Endodermal cell (in vitro differentiated cells): ENCODE measurements around the gene MICU2. TPM values are rescaled to one million over a fixed set of nuclear protein-coding genes. Genes with fewer than 3 reads are reported as not detected.

Experiments used
- DNase-seq: peaks from one replicate; pipeline ENCODE4 v3.0.0-alpha.2; 2017
- H3K27ac ChIP-seq: 2 replicates; pipeline ENCODE4 v1.5.1; 2013; ENCODE audit warnings: mild to moderate bottlenecking, low read depth, low read length, moderate library complexity
- H3K27me3 ChIP-seq: 2 replicates; pipeline ENCODE4 v1.6.1; 2013; ENCODE audit warnings: mild to moderate bottlenecking, low read length, moderate library complexity; ENCODE audit not compliant: insufficient read depth, control insufficient read depth, poor library complexity, severe bottlenecking
- H3K36me3 ChIP-seq: 2 replicates; pipeline ENCODE4 v1.7.0; 2013; ENCODE audit warnings: mild to moderate bottlenecking, low read length, moderate library complexity; ENCODE audit not compliant: control insufficient read depth, insufficient read depth
- H3K4me1 ChIP-seq: one replicate; pipeline ENCODE4 v1.7.0; 2013; ENCODE audit warnings: low read length; ENCODE audit not compliant: control insufficient read depth, insufficient read depth
- H3K4me3 ChIP-seq: 2 replicates; pipeline ENCODE4 v1.5.1; 2013; ENCODE audit warnings: mild to moderate bottlenecking, low read length, moderate library complexity
- H3K9ac ChIP-seq: 2 replicates; pipeline ENCODE4 v1.6.1; 2013; ENCODE audit warnings: mild to moderate bottlenecking, low read length, moderate library complexity; ENCODE audit not compliant: poor library complexity, severe bottlenecking; ENCODE audit errors: extremely low read depth
- H3K9me3 ChIP-seq: 2 replicates; pipeline ENCODE4 v1.6.1; 2013; ENCODE audit warnings: mild to moderate bottlenecking, low read length, moderate library complexity; ENCODE audit not compliant: control insufficient read depth
- H3K27ac Mint-ChIP-seq: 2 replicates; pipeline ENCODE4 v1.8.0; 2020; ENCODE audit warnings: mixed read lengths
- H3K27me3 Mint-ChIP-seq: 2 replicates; pipeline ENCODE4 v1.8.0; 2021; ENCODE audit warnings: mild to moderate bottlenecking, mixed read lengths; ENCODE audit not compliant: insufficient read depth
- H3K36me3 Mint-ChIP-seq: 2 replicates; pipeline ENCODE4 v1.8.0; 2020; ENCODE audit warnings: low read depth, mixed read lengths
- H3K4me1 Mint-ChIP-seq: 2 replicates; pipeline ENCODE4 v1.8.0; 2020; ENCODE audit warnings: mixed read lengths
- H3K4me3 Mint-ChIP-seq: 2 replicates; pipeline ENCODE4 v1.8.0; 2020; ENCODE audit warnings: mild to moderate bottlenecking, moderate library complexity, mixed read lengths
- H3K9me3 Mint-ChIP-seq: 2 replicates; pipeline ENCODE4 v1.8.0; 2020; ENCODE audit warnings: mild to moderate bottlenecking, mixed read lengths
- CTCF ChIP-seq: fragments of 200-600 bp; sonication (generic); conservative IDR thresholded peaks from 2 replicates; pipeline ENCODE4 v1.5.0; 2021; ENCODE audit warnings: antibody characterized with exemption, mild to moderate bottlenecking
- WGBS, 2 experiments: methylation state at CpG; one replicate each; pipeline versions ENCODE4 v1.1.5 to v1.1.7; 2013; ENCODE audit warnings: missing lambda C conversion rate in 2 of 2, mixed read lengths in 1 of 2; ENCODE audit not compliant: insufficient coverage in 1 of 2, insufficient read length in 1 of 2; 5-methylcytosine and 5-hydroxymethylcytosine counted together
- total RNA-seq, 2 donors: library from RNA; stranded (reverse); fragmentation: NEBNext Ultra II Directional in 1 of 2; extraction: Animal tissue kit (Norgen Biotek cat#: 25700) in 1 of 2; gene quantifications; 2 replicates in 1 of 2; 3 replicates in 1 of 2; pipeline ENCODE4 v1.2.1, GENCODE V29; 2021

MICU2 gene
- total RNA-seq, 2 donors from 2014 or later: 39.1 to 45.7 TPM

GRCh38 chr13:21615427-21615826 lies 11.5 kb upstream of the MICU2 start:
- no peaks in the 10 kb centered on the region for H3K4me1 ChIP-seq
- H3K27ac Mint-ChIP-seq: no peak overlapping the region
- no peaks in the 10 kb centered on the region for H3K9me3 Mint-ChIP-seq
- no peak overlapping the region for H3K9ac ChIP-seq
- no peak overlapping the region for H3K4me3 Mint-ChIP-seq
- H3K27me3 ChIP-seq: peaks cover 8% of the 10 kb centered on the region
- no peak for DNase-seq
- TF ChIP-seq CTCF: no peak
- H3K4me3 ChIP-seq: no peak overlapping the region
- H3K36me3 ChIP-seq: no peaks in the 10 kb centered on the region
- no peaks in the 10 kb centered on the region for H3K4me1 Mint-ChIP-seq
- H3K27ac ChIP-seq: no peak overlapping the region
- no peaks in the 10 kb centered on the region for H3K36me3 Mint-ChIP-seq
- no peaks in the 10 kb centered on the region for H3K9me3 ChIP-seq
- 87 to 97% methylated on average over 2 of the region's 2 CpGs for WGBS, 2 experiments
- H3K27me3 Mint-ChIP-seq: peaks cover 5% of the 10 kb centered on the region

GRCh38 chr13:21613791-21614190 lies 9.8 kb upstream of the MICU2 start:
- no peak for DNase-seq
- TF ChIP-seq CTCF: no peak
- peaks cover 8% of the 10 kb centered on the region for H3K27me3 Mint-ChIP-seq
- H3K36me3 ChIP-seq: no peaks in the 10 kb centered on the region
- peaks cover 14% of the 10 kb centered on the region for H3K27me3 ChIP-seq
- WGBS, 2 experiments: 82 to 86% methylated on average over 1 to 4 of the region's 4 CpGs
- no peaks in the 10 kb centered on the region for H3K4me1 ChIP-seq
- H3K4me3 ChIP-seq: no peak overlapping the region
- H3K9me3 ChIP-seq: no peaks in the 10 kb centered on the region
- H3K36me3 Mint-ChIP-seq: no peaks in the 10 kb centered on the region
- H3K4me3 Mint-ChIP-seq: no peak overlapping the region
- no peak overlapping the region for H3K27ac Mint-ChIP-seq
- no peak overlapping the region for H3K27ac ChIP-seq
- H3K9me3 Mint-ChIP-seq: no peaks in the 10 kb centered on the region
- no peaks in the 10 kb centered on the region for H3K4me1 Mint-ChIP-seq
- no peak overlapping the region for H3K9ac ChIP-seq

- H3K27me3 Mint-ChIP-seq: peaks cover 24% of the 10 kb centered on the region
- no peak overlapping the region for H3K27ac Mint-ChIP-seq
- Histone ChIP-seq H3K27ac (no peak overlapping the region), H3K27me3 (peaks cover 25% of the 10 kb centered on the region), H3K9me3 (no peaks in the 10 kb centered on the region), H3K4me3 (no peak overlapping the region), H3K4me1 (no peaks in the 10 kb centered on the region), H3K9ac (no peak overlapping the region), H3K36me3 (no peaks in the 10 kb centered on the region)
- TF ChIP-seq CTCF: no peak
- no peak for DNase-seq
- no peak overlapping the region for H3K4me3 Mint-ChIP-seq
- WGBS, 2 experiments: 93 to 95% methylated on average over 13 to 21 of the region's 21 CpGs
- H3K9me3 Mint-ChIP-seq: no peaks in the 10 kb centered on the region
- no peaks in the 10 kb centered on the region for H3K4me1 Mint-ChIP-seq
- H3K36me3 Mint-ChIP-seq: no peaks in the 10 kb centered on the region
Measured at GRCh38 chr13:21611385-21611784, 7.4 kb upstream of the MICU2 start.
